ENCODE results near the gene TIFAB. TPM values are rescaled to one million over a fixed set of nuclear protein-coding genes. Genes with fewer than 3 reads are reported as not detected.

Gene TIFAB
- total and polyA plus RNA-seq, 2 experiments from 2014 or later, result not detected

GRCh38 chr5:135434591-135435466, 17.3 kb downstream of the TIFAB start (continued):
- TF ChIP-seq ZNF462 (CRISPR knock-in tag; IDR thresholded peaks at IDR 0.05) (no peak), ETS1 (IDR thresholded peaks at IDR 0.05) (no peak), NANOG (IDR thresholded peaks at IDR 0.05; ENCODE audit: borderline replicate concordance) (no peak)

- H3K4me1 Mint-ChIP-seq, result peaks cover 11% of the 10 kb centered on the region
- no peaks in the 10 kb centered on the region for H3K9me2 ChIP-seq (ENCODE audit: insufficient read depth)
- no peak overlapping the region for H3K4me3 Mint-ChIP-seq
- H3K9me3 Mint-ChIP-seq, result peaks cover 2% of the 10 kb centered on the region; the same call in 2 of the 3 replicates
- no peaks in the 10 kb centered on the region for H3K27me3 ChIP-seq (ENCODE audit: insufficient read depth)
- H4K20me1 ChIP-seq (replicated peaks; ENCODE audit: insufficient read depth), result no peaks in the 10 kb centered on the region
- H3K4me2 ChIP-seq, result no peak overlapping the region
- no peaks in the 10 kb centered on the region for H3F3A ChIP-seq (replicated peaks; ENCODE audit: low read depth)
- H3K36me3 Mint-ChIP-seq (ENCODE audit: low read depth), result peaks cover 2% of the 10 kb centered on the region; the same call in 1 of the 3 replicates
- H2AFZ ChIP-seq, result peak overlapping the region; percentile 28; the same call in 1 of the 2 replicates
- no peaks in the 10 kb centered on the region for H3K36me3 ChIP-seq (ENCODE audit: insufficient read depth)
- peaks cover 2% of the 10 kb centered on the region for H3K27me3 Mint-ChIP-seq (ENCODE audit: insufficient read depth, low read depth, poor library complexity)
- peak; percentile 38; the same call in 2 of the 3 replicates for ATAC-seq
- no peak overlapping the region for H3K4me3 ChIP-seq
- no peaks in the 10 kb centered on the region for H3K79me2 ChIP-seq (replicated peaks; ENCODE audit: insufficient read depth)
- peak; percentile 11 for DNase-seq (ENCODE audit: low spot score)
- no peak overlapping the region for H3K27ac ChIP-seq (ENCODE audit: low read depth)
- no peaks in the 10 kb centered on the region for H3K4me1 ChIP-seq (ENCODE audit: insufficient read depth)
- H3K27ac Mint-ChIP-seq, result no peak overlapping the region
- no peak for TF ChIP-seq EZH2 (IDR thresholded peaks at IDR 0.05; ENCODE audit: low read depth, unreplicated experiment)
- TF ChIP-seq REST (IDR thresholded peaks at IDR 0.05; ENCODE audit: unreplicated experiment), result no peak
- TF ChIP-seq STAT1 (IDR thresholded peaks at IDR 0.05; ENCODE audit: unreplicated experiment), result no peak
- no peak for TF ChIP-seq ZNF331 (CRISPR knock-in tag; IDR thresholded peaks at IDR 0.05; ENCODE audit: low read depth)
- no peak for TF ChIP-seq EZH2phosphoT487 (IDR thresholded peaks at IDR 0.05; ENCODE audit: unreplicated experiment)
- TF ChIP-seq CREB1 (CRISPR knock-in tag; IDR thresholded peaks at IDR 0.05; ENCODE audit: low read depth), result no peak
- no peak for TF ChIP-seq ETS1 (IDR thresholded peaks at IDR 0.05)
Observed at GRCh38 chr5:135433681-135434426, 18.3 kb downstream of the TIFAB start.

Measured in GM23338 (cell line).